ENCODE measurements around the gene MCHR1. TPM values are rescaled to one million over a fixed set of nuclear protein-coding genes. Genes with fewer than 3 reads are reported as not detected.

Gene MCHR1
- total and polyA plus RNA-seq, 2 of the 13 experiments (the other 11 are each of a cell fraction or from before 2014, with no cell fraction given), result 0.40 to 0.83 TPM

GRCh38 chr22:40651563-40652501 lies 27.5 kb upstream of the MCHR1 start (continued):
- TF ChIP-seq E2F1 (CRISPR knock-in tag; IDR thresholded peaks at IDR 0.05) (peak; percentile 59; the same call in 1 of the 2 replicates), CHCHD3 (CRISPR knock-in tag; IDR thresholded peaks at IDR 0.05) (0 out of 2 replicates have a peak, but pooled peaks have one; percentile 61), PHF5A (CRISPR knock-in tag; IDR thresholded peaks at IDR 0.05; ENCODE audit: low read depth, unreplicated experiment) (peak; percentile 42), RNF2 (conservative IDR thresholded peaks at IDR 0.05; ENCODE audit: low read depth) (0 out of 2 replicates have a peak, but pooled peaks have one; percentile 67), ZNF567 (CRISPR knock-in tag; IDR thresholded peaks at IDR 0.05; ENCODE audit: borderline replicate concordance) (no peak), ZNF660 (CRISPR knock-in tag; IDR thresholded peaks at IDR 0.05; ENCODE audit: borderline replicate concordance, low read depth) (no peak), ETV6 (CRISPR knock-in tag; conservative IDR thresholded peaks at IDR 0.05) (no peak; the same call in 1 of the 2 replicates), GABPA (IDR thresholded peaks at IDR 0.05; ENCODE audit: low read depth, low read length) (no peak), GABPA (CRISPR knock-in tag; IDR thresholded peaks at IDR 0.05; ENCODE audit: low read depth) (peak; percentile 15), STAG1 (CRISPR knock-in tag; IDR thresholded peaks at IDR 0.05) (0 out of 2 replicates have a peak, but pooled peaks have one; percentile 6), PRMT3 (CRISPR knock-in tag; IDR thresholded peaks at IDR 0.05; ENCODE audit: borderline replicate concordance, low read depth) (no peak), JDP2 (CRISPR knock-in tag; IDR thresholded peaks at IDR 0.05; ENCODE audit: borderline replicate concordance) (no peak), MLLT10 (CRISPR knock-in tag; IDR thresholded peaks at IDR 0.05) (no peak), ZNF780A (CRISPR knock-in tag; IDR thresholded peaks at IDR 0.05) (no peak; the same call in 1 of the 2 replicates), GATAD2A (CRISPR knock-in tag; IDR thresholded peaks at IDR 0.05) (0 out of 2 replicates have a peak, but pooled peaks have one; percentile 39), ZNF556 (CRISPR knock-in tag; IDR thresholded peaks at IDR 0.05; ENCODE audit: borderline replicate concordance) (no peak; the same call in 1 of the 2 replicates), EP300 (IDR thresholded peaks at IDR 0.05; ENCODE audit: low read depth in 2 of 2, low read length in 2 of 2) (no peak), EP300 (CRISPR knock-in tag; IDR thresholded peaks at IDR 0.05; ENCODE audit: borderline replicate concordance) (no peak; the same call in 1 of the 2 replicates), KAT2B (IDR thresholded peaks at IDR 0.05; ENCODE audit: borderline replicate concordance, low read depth, low read length) (no peak)
- TF ChIP-seq, protein P1, sequence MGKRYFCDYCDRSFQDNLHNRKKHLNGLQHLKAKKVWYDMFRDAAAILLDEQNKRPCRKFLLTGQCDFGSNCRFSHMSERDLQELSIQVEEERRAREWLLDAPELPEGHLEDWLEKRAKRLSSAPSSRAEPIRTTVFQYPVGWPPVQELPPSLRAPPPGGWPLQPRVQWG (CRISPR knock-in tag; IDR thresholded peaks at IDR 0.05; ENCODE audit: borderline replicate concordance, low read depth), result no peak
- TF ChIP-seq, protein P2, sequence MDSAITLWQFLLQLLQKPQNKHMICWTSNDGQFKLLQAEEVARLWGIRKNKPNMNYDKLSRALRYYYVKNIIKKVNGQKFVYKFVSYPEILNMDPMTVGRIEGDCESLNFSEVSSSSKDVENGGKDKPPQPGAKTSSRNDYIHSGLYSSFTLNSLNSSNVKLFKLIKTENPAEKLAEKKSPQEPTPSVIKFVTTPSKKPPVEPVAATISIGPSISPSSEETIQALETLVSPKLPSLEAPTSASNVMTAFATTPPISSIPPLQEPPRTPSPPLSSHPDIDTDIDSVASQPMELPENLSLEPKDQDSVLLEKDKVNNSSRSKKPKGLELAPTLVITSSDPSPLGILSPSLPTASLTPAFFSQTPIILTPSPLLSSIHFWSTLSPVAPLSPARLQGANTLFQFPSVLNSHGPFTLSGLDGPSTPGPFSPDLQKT (CRISPR knock-in tag; IDR thresholded peaks at IDR 0.05; ENCODE audit: borderline replicate concordance), result no peak
- TF ChIP-seq, protein P3, sequence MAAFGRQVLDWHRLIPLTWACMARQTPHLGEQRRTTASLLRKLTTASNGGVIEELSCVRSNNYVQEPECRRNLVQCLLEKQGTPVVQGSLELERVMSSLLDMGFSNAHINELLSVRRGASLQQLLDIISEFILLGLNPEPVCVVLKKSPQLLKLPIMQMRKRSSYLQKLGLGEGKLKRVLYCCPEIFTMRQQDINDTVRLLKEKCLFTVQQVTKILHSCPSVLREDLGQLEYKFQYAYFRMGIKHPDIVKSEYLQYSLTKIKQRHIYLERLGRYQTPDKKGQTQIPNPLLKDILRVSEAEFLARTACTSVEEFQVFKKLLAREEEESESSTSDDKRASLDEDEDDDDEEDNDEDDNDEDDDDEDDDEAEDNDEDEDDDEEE (CRISPR knock-in tag; IDR thresholded peaks at IDR 0.05), result no peak; the same call in 1 of the 2 replicates
- TF ChIP-seq, protein P4, sequence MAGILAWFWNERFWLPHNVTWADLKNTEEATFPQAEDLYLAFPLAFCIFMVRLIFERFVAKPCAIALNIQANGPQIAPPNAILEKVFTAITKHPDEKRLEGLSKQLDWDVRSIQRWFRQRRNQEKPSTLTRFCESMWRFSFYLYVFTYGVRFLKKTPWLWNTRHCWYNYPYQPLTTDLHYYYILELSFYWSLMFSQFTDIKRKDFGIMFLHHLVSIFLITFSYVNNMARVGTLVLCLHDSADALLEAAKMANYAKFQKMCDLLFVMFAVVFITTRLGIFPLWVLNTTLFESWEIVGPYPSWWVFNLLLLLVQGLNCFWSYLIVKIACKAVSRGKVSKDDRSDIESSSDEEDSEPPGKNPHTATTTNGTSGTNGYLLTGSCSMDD (CRISPR knock-in tag; IDR thresholded peaks at IDR 0.05), result no peak

Data from HepG2 (cell line).